ENCODE results near the gene KHDRBS1. TPM values are rescaled to one million over a fixed set of nuclear protein-coding genes. Genes with fewer than 3 reads are reported as not detected.

The KHDRBS1 gene
- total RNA-seq, 1 donor, result 53.8 TPM

DNA sequence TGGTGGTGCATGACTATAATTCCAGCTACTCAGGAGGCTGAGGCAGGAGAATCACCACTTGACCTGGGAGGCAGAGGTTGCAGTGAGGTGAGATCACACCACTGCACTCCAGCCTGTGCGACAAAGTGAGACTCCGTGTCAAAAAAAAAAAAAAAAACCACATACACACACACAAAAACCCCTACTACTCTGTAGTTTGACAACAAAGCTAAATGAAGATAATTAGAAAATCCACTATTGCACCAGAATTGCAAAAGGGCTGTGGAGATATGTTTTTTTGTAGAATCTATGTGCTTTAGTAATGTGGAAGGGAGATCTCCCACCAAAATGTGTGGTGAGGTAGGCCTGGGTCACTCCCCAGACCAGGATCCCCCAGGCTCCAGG, 32.2 kb upstream of the KHDRBS1 start:
- no peak for DNase-seq (ENCODE audit: low read depth)
- no peak overlapping the region for H3K4me3 ChIP-seq (ENCODE audit: low read depth, low read length)
- TF ChIP-seq, protein P1, sequence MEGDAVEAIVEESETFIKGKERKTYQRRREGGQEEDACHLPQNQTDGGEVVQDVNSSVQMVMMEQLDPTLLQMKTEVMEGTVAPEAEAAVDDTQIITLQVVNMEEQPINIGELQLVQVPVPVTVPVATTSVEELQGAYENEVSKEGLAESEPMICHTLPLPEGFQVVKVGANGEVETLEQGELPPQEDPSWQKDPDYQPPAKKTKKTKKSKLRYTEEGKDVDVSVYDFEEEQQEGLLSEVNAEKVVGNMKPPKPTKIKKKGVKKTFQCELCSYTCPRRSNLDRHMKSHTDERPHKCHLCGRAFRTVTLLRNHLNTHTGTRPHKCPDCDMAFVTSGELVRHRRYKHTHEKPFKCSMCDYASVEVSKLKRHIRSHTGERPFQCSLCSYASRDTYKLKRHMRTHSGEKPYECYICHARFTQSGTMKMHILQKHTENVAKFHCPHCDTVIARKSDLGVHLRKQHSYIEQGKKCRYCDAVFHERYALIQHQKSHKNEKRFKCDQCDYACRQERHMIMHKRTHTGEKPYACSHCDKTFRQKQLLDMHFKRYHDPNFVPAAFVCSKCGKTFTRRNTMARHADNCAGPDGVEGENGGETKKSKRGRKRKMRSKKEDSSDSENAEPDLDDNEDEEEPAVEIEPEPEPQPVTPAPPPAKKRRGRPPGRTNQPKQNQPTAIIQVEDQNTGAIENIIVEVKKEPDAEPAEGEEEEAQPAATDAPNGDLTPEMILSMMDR (IDR thresholded peaks at IDR 0.05; ENCODE audit: insufficient read depth, low read length), result no peak

DNA sequence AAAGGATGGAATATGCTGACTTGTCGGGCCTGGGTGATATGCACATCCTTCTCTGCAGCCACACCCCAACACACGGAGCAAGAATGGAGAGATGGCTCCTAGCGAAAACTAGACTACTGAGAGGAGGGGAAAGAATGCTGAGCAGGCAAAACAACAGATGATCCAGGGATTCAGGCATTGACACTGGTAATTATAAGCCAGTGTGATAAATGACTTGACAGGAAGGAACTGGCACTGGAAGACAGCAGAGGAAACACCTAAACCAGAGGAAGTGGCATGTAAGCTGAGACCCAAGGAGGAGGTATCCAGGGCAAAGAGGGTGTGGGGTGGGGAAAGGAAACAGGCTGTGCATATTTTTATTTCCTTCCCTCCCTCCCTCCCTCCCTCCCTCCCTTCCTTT, 31.7 kb upstream of the KHDRBS1 start:
- H3K4me3 ChIP-seq (ENCODE audit: low read depth, low read length), result no peak overlapping the region
- TF ChIP-seq, protein P1 (IDR thresholded peaks at IDR 0.05; ENCODE audit: insufficient read depth, low read length), result no peak
- DNase-seq (ENCODE audit: low read depth), result no peak

DNA sequence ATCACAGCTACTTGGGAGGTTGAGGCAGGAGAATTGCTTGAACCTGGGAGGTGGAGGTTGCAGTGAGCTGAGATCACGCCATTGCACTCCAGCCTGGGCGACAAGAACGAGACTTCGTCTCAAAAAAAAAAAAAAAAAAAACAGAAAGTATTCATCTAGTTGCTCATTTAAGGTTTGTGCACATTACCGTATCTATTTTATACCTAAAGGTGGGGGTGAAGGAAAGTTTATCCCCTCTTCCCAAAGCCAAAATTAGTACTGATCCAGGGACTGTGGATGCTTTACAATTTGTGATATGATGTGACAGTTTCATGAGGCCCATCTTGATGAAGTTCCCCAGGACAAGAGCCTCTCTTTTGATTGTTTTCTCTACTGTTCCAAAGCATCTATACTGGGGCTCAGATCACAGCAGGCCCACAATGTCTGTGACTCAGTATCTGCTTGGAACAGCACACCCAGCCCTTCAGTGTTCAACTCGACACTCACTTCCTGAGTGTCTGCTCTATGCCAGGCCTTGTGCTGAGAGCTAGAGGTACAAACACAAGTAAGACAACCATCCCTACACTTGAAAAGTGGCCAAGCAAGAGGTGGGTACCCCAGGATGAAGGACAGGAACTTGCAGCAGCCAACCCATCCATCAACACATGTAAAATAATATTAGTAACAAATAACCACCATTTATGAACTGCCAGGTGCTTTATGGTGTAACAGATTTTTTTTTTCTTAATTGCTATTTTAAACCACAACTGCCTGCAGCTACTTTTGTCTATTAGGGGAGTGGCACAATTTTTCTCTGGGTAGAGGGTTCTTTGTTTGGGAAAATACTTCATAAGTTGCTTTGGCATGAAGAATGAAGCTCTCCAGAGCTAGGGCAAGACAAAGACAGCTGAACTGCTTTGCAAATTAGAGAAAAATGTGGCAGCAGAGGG, 29.0 kb upstream of the KHDRBS1 start:
- H3K4me3 ChIP-seq (ENCODE audit: low read depth, low read length), result no peak overlapping the region
- TF ChIP-seq, protein P1 (IDR thresholded peaks at IDR 0.05; ENCODE audit: insufficient read depth, low read length), result no peak
- peak; percentile 48 for DNase-seq (ENCODE audit: low read depth)

DNA sequence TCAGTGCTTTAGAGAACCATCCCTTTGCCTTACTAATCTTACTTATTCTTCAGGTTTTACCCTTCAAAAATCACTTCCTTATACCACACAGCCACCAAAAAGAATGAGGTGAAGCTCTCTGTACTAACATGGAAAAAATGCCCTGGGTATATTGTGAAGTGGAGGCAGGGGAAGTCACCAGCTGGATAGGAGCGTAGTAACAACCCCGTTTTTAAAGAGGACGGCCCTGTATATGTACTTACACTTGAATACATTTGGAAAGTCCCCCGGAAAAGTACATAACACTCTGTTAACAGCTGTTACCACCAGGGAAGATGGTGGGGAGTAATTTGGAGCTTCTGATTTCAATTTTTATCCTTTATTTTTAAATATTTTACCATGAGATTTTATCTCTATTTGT, 28.2 kb upstream of the KHDRBS1 start:
- peak; percentile 16 for DNase-seq (ENCODE audit: low read depth)
- H3K4me3 ChIP-seq (ENCODE audit: low read depth, low read length), result no peak overlapping the region

DNA sequence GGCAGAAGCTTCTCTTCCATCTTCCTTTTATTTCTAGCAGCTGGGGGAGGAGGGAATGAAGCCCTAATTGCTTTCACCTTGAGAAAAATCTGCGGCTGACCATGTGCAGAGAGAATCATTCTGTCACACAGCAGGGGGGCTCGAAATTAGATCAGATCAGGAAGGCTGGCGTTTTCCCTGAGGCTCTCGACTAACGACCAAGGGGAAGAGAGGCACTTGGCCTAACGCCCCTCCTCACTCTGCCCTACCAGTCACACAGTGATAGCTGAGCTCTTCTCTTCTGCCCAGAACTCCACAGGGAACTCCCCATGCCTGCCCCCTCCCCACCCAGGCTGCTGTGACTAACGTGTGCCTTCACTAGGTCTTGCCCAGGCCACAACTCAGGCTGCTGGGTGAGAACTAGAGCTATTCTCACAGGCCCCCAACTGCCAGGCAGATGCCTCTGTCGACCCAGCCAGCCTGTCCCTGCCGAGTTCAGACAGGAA, 26.5 kb upstream of the KHDRBS1 start:
- TF ChIP-seq, protein P1 (IDR thresholded peaks at IDR 0.05; ENCODE audit: insufficient read depth, low read length), result no peak
- no peak overlapping the region for H3K4me3 ChIP-seq (ENCODE audit: low read depth, low read length)
- no peak for DNase-seq (ENCODE audit: low read depth)

More for the DNA sequence above, 28.2 kb upstream of the KHDRBS1 start:
- TF ChIP-seq, protein P1 (IDR thresholded peaks at IDR 0.05; ENCODE audit: insufficient read depth, low read length), result no peak

DNA sequence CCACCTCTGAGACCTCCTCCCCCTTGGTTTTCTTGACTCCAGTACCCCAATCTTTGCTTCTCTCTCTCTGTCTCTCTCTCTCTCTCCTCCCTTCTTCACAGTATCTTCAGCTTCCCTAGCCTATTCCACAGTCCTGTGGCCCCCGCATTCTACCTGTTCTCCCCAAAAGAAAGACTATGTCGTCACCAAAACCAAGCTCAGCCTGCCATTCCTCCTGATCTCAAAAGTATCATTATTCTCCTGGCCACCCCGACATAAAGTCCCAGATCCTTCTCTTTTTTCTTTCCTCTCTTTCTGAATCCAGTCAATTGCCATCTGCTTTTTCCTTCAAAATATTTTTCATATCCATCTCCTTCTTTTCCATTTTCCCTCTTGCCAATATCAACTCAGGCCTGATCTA, 23.7 kb upstream of the KHDRBS1 start:
- DNase-seq (ENCODE audit: low read depth), result no peak
- TF ChIP-seq, protein P1 (IDR thresholded peaks at IDR 0.05; ENCODE audit: insufficient read depth, low read length), result no peak
- no peak overlapping the region for H3K4me3 ChIP-seq (ENCODE audit: low read depth, low read length)

Data from fibroblast of the aortic adventitia (primary cell).